Stimulated activated CD8-positive, alpha-beta memory T cell treated with anti-CD3 and anti-CD28 coated beads, Interleukin-2, amount 100 ng/mL, for 1 hour (primary cell): Measurements from ENCODE around the gene ASTN2.
"Not testable (repeated sequence)": the region's sequence is repeated elsewhere in the genome, so short reads cannot be mapped to it uniquely, and the experiment has no call there.

Experiments used
- DNase-seq, 2 donors: peaks; one replicate each; pipeline ENCODE4 v3.0.0-alpha.2; 2020; ENCODE audit warnings: low read depth in 2 of 2

The ASTN2 gene

DNA sequence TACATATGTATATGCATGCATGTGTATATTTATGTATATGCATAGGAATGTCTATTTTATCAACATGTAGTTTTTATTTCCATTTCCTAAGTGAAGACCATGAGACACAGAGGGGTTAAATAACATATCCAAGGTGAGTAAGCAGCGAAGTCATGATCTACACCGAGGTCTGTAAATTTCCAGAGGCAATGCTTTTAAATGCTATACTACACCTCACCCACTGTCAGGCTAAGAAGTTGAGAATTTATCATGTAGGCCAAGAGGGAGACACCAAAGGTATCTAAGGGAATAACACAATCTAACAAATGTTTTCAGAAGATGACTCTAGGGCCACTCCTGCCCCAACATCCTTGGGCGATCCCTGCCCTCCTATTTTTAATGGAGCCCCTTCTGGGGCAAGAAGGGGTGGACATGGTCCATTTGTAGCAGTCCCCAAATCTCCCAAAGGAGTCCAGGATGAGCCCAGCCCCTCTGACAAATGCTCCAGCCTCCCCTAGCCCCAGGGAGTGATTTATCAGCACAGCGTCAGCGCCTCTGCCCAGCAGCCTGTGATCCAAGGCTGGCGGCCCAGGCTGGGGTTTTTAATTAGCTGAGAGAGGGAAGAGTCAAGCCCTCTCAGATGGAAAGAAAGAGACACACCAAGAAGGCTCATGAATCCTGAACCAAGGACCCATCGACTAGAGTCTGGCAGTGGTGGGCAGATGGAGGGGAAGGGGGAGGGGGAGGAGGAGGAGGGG lies 339.9 kb downstream of the ASTN2 start:
- no peak for DNase-seq

GRCh38 chr9:117074342-117074662 lies 340.6 kb downstream of the ASTN2 start:
- DNase-seq: no peak

GRCh38 chr9:117073539-117074341 lies 341.1 kb downstream of the ASTN2 start:
- no peak for DNase-seq

DNA sequence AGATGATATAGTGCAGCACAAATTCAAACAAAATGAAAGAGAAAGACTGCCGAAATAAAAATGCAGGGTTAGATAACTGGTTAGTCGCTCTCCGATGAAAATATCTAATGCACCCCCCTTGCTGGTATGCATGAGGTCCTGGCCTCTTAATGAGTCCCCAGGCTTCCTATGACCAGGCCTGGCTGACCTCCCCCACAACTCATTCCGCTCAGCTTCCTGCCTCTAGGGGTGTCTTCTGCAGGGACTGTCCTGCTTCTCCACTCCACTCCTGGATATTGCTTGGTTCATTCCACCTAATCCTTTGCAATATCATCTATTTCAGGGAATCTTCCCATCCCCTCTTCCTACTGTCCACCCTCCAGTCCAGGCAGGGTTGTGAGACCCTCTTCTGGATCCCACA lies 341.8 kb downstream of the ASTN2 start:
- no peak for DNase-seq

DNA sequence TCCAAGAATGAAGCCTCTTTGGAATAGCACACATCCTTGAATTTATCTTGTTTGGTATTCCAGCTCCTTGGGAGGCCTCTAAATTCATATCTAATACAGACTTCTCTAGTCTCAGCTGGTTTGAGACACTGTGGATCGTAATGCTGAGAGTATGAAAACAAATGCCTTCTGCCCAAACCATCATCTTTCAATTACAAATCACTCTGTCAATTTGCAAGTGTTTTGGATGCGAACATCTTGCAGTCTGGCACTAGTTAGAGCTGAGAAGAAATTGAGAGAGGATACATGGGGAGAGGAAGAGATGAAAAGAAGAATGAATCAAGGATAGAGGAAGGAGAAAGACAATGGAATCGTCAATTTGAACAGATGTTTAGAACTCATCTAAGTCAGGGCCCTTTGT lies 342.6 kb downstream of the ASTN2 start:
- DNase-seq: no peak

DNA sequence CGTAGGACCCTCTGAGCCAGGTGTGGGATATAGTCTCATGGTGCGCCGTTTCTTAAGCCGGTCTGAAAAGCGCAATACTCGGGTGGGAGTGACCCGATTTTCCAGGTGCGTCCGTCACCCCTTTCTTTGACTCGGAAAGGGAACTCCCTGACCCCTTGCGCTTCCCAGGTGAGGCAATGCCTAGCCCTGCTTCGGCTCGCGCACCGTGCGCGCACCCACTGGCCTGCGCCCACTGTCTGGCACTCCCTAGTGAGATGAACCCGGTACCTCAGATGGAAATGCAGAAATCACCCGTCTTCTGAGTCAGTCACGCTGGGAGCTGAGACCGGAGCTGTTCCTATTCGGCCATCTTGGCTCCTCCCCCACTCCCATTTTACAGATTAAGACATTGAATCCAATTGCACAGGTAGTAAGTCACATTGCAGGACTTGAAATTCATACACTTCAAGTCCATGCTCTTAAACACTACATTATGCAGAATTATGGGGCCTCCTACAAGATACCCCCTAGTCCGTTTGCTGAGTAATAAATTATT lies 343.1 kb downstream of the ASTN2 start:
- not testable (repeated sequence) for DNase-seq

- no peak for DNase-seq
Measured at GRCh38 chr9:117063721-117064471, 351.0 kb downstream of the ASTN2 start.

- DNase-seq: no peak
Measured at GRCh38 chr9:117060963-117061362, 353.9 kb downstream of the ASTN2 start.

DNA sequence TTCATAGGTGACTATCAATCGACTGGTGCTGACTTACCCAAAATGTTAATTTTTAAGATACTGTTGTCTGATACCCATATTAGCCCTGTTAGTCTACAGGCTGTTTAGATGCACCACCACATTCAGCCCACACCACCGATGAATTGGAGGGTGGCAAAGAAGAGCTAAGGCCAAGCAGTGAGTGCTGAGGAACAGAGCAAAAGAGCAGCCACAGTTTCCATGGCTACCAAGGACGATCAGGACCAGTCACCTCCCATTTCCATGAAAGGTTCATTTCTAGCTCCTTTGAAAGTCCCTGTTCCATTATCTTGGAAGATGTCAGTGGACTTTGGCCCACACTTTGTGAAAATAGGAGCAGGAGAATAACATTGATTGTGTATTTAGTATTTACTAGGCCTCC lies 364.9 kb downstream of the ASTN2 start:
- no peak for DNase-seq

- DNase-seq: no peak
Measured at GRCh38 chr9:117046666-117047327, 368.1 kb downstream of the ASTN2 start.

DNA sequence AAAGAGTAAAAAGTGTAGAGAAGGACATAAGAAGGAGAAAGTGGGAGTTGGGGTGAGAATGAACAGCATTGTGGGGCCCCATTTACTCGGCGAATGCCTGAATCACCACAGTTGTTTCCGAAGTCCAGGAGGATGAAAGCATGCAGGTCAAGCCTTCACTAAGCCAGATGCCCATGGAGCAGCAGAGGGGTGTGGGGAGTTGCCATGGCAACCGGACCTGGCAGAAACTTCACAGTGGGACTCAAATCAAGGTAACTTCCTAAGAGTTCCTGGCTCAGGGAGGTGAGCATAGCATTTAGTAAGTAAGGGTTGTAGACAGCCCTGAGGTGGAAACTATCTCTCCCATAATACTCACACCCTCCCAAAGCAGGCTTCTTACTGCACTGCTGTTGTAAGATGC lies 370.6 kb downstream of the ASTN2 start:
- DNase-seq: no peak

GRCh38 chr9:117043159-117043558 lies 371.7 kb downstream of the ASTN2 start:
- no peak for DNase-seq

DNA sequence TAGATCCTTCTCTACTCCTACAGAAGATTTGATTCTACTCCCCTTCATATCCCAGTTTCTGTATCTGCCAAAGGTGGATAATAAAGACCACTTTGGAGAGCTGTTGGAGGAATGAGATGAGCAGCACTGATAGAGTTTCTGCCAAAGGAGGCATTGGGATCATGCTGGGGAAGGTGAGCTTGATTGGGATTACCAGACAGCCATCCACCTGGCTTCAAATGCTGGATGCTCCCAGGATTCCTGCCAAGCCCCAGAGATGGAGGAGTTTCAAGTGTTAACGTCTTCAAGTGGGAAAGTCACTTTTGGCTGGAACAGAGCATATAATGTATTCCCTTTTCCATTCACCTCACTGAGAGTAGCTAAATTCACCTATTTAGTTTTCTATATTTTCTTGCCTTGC lies 379.3 kb downstream of the ASTN2 start:
- no peak for DNase-seq

GRCh38 chr9:117034866-117035265 lies 380.0 kb downstream of the ASTN2 start:
- DNase-seq: no peak

DNA sequence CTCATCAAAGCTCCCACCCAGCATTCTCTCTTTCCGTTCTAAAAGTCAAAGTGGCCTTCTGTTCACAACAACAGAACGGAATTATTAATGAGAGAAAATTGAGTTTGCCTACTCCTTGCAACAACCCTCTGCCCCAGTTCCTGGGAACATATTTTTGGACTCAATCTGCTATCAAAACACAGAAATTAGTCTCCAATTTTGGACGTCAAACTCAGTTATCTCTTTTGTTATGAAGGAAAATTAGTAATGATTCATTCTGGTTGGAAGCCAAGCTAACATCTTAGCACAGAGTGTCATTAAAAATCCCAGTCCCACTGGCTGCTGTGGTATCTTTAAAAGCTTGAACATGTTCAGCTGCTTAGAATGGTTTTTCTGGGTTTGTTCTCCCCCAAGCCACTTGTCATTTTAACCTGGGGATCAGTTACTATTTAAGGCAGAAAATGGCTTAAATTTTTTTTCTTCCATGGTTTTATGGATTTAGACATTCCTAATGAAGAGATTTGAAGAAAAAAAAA lies 384.5 kb downstream of the ASTN2 start:
- DNase-seq: no peak

GRCh38 chr9:117029341-117029740 lies 385.5 kb downstream of the ASTN2 start:
- no peak for DNase-seq

GRCh38 chr9:117028103-117028858 lies 386.6 kb downstream of the ASTN2 start:
- DNase-seq: no peak

- DNase-seq: no peak
Measured at GRCh38 chr9:117021906-117022305, 393.0 kb downstream of the ASTN2 start.

- DNase-seq: no peak
Measured at GRCh38 chr9:117018966-117019617, 395.8 kb downstream of the ASTN2 start.

- no peak for DNase-seq
Measured at GRCh38 chr9:117017414-117017985, 397.4 kb downstream of the ASTN2 start.
